ENCODE results near the gene ZNF804B.

Gene ZNF804B

DNA sequence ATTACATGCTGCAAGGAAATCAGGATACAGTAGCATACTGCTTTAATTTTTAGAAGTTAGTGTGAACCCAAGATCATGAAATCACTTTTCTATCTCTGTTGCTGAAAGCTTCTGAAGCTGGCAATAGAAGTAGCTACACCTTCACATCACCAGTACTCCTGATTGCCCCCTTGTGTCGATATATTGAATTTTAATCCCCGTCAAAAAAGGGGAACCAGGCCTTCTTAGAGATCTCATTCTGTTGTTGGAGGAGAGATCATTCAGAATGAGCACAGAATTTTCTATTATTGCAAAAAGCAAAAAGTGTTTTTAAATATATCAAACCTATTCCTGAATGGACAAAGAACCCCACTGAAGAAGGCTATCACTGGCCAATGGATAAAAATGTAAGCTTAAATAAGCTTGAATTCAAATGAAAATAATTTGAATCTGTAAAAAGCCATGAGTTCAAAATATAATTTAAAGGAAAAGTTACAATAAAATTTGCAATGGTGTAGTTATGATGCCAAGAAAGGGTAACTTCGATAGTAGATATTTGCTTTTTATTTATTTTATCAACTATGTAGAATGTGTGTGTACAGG lies 75.7 kb downstream of the ZNF804B start:
- DNase-seq (ENCODE audit: low spot score), result peak; percentile 24

GRCh38 chr7:88842201-88842600 lies 82.7 kb downstream of the ZNF804B start:
- DNase-seq (ENCODE audit: low spot score), result no peak

- DNase-seq (ENCODE audit: low spot score), result no peak
Measured at GRCh38 chr7:88845091-88845490, 85.6 kb downstream of the ZNF804B start.

DNA sequence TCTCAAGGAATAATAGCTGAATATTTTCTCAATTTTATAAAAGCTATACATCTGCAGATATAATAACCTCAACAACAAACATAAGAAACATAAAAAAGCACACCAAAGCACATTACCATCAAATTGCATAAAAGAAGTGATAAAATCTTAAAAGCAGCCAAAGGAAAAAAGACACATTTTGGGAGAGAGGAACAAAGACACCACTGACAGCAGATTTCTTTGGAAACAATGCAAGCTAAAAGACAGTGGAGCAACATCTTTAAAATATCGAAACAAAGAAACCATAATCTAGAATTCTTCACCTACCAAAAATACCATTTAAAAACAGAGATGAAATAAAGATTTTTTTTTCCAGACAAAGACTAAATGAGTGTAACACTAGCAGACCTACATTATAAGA lies 91.7 kb downstream of the ZNF804B start:
- DNase-seq (ENCODE audit: low spot score), result no peak

DNA sequence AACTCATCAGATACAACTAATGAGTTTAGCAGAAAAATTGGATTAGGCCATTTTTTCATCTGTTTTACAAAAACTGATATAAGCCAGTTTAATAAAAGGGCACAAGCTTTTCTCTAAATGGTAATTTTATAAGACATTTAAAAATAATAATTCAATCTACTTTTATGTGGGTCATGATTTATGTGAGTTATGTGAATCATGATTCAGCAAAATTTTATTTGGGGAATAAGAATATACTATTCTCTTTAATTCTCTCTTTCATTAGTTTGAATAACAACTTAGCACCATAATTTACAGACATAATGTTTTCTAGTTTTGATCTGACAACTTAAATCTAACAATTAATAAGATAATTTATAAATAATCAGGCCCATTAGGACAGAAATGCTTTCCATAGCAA lies 99.8 kb downstream of the ZNF804B start:
- no peak for DNase-seq (ENCODE audit: low spot score)

DNA sequence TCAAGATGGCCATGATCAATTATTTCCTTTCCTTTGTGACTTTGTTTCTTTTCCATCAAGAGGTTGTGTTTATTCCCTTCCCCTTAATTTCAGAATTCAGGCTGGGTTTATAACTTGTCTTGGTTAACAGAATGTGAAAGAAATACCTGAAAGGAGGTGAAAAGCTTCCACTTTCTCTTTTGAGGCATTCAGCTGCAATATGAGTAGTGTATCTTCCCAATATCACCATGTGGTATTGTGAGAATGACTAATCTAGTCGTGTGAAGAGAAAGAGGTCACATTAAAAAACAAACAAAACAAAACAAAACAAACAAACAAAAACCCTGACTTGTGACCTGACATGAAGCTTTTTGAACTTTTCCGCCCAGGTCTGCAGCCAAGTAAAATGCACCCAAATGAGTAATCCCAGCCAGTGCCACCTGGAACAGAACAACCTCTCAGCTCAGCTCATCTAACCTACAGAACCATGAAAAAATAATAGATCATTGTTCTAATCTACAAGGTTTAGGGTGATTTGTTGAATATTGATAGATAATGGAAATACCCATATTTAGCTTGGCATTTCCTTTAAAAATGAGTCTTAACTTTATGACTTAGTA lies 106.9 kb downstream of the ZNF804B start:
- DNase-seq (ENCODE audit: low spot score), result no peak

- no peak for DNase-seq (ENCODE audit: low spot score)
Measured at GRCh38 chr7:88867158-88867557, 107.7 kb downstream of the ZNF804B start.

DNA sequence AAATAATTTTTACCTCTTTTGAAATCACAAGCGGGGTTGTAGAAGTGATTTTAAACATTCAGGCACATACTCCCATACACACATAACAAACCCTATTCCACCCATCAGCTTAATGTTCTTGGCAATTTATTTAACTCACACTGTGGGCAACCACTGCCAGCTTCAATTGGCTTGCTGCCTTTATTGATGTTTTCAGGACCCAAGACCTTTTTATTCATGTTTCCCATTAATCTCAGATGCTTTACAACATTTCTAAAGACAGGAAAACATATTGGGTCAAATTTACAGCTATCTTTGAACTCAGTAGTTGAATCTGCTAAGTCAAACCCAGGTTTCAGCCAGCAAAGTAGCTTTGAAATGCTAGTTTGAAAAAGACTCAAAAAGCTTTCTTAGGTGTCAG lies 109.0 kb downstream of the ZNF804B start:
- no peak for DNase-seq (ENCODE audit: low spot score)

DNA sequence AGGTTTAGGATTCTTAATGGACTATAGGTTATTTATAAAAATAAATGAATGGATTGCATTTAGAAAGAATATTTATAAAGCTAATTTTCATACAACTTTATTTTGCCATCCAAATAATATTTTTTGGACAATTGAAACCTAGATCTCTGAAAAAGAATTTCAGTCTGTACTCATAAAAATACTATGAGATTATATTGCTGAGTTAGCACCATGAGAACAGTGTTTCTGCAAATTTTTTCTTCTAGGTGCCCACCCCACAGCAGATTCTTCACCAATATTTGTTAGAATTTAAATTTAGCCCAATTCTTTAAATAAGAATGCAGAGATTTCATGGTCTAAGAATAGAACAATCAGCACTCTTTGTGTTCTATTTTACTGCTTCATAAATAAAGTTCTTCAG lies 121.6 kb downstream of the ZNF804B start:
- no peak for DNase-seq (ENCODE audit: low spot score)

- no peak for DNase-seq (ENCODE audit: low spot score)
Measured at GRCh38 chr7:88885131-88885530, 125.6 kb downstream of the ZNF804B start.

GRCh38 chr7:88888684-88889083 lies 129.2 kb downstream of the ZNF804B start:
- DNase-seq (ENCODE audit: low spot score), result no peak

DNA sequence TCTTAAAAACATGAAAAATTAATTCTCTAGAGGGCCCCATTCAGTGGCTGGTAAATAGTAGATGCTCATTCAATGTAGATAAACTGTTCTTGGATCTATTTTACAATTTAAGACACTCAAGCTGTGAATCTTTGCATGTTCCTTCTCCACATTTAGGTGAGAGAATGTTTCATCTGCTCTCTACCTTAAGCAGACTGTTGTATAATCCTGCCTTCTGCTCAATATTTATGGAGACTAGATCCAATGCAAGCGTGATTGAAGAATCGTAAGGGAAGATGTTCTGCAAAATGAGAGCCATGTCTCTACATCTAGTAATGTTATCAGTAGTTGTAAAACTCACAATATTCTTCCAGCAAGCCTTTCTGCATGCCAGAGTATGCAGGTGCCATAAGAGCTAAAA lies 151.0 kb downstream of the ZNF804B start:
- no peak for DNase-seq (ENCODE audit: low spot score)

- no peak for DNase-seq (ENCODE audit: low spot score)
Measured at GRCh38 chr7:88912852-88913251, 153.4 kb downstream of the ZNF804B start.

GRCh38 chr7:88915615-88916014 lies 156.1 kb downstream of the ZNF804B start:
- no peak for DNase-seq (ENCODE audit: low spot score)

DNA sequence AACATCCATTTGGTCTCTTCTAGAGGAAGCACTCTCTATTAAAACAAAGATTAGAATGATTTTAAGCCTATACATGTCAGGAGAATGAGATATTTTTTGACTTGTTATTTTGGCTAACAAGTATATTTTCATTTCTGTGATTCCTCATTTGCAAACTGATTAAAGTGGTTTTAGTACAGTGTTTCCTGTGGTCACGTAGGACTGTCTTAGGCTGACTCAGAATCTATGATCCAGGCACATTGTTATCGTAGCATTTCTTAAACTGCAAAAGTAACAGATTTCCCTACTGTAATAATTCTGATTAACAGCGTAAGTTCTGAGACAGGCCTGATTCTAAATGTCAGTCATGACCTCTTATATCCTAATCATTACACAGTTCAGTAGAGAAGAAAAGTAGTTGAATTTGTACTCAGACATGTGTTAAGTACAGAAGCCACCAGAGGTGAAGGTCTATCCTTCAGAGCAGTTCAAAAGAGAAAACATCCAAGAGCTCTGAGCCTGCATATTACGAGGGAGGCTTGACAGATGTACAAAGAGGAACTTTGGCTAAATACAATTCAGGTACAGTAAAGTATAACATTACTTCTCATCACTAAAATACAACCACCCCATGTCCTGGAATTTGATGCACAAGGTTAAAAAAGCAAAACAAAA lies 160.1 kb downstream of the ZNF804B start:
- DNase-seq (ENCODE audit: low spot score), result no peak

DNA sequence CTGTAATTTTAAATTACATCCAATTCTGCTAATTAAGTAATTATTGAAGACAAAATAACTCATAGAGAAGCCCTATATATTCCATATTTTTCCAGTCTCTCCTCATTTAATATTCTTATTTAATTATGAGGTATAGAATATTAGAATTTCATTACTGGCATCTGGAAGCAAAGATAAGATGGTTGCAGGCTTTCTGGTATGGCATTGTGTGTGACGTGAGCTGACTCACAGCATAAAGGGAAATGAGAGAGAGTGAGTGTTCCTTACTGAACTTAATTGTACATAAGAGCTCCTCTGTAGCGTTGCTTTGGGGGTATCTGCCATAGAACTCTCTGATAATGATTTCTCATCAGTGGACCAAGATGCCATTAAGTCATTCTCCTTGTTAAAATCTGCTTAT lies 163.4 kb downstream of the ZNF804B start:
- no peak for DNase-seq (ENCODE audit: low spot score)

DNA sequence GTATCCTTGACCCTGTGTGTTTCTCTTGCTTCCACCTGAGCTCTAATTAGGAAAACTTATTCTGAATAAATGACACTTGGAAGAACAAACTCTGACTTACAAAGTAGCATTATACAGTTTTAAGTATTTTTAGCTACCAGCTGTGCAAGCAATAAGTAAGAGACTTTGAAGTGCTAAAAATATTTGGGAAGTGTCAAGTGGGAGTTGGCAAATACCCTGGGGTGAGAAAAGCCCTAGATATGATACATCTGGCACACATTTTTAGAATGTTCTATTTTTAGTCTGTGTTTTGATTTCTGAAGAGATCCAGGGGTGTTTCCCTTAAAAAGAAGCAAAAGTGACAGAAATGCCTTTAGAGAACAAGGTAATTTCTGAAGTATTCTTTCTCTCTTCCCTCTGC lies 168.8 kb downstream of the ZNF804B start:
- no peak for DNase-seq (ENCODE audit: low spot score)

DNA sequence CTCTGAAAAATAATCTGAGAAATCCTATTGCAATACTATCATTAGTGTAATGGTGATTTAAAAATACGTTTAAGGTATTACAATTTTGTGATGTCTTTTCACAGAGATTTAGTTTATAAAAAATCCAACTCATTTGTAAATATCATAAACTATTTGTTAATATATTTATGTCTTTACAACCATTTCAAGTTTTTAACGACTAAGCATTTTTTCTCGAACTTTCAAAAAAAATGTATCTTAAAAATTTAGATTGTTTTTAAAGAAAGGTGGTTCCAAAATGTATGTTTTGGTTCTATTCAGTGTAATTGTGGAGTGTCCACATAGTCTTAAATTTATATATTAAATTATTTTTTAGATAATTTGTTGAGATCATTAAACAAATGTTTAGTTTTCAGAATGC lies 170.2 kb downstream of the ZNF804B start:
- no peak for DNase-seq (ENCODE audit: low spot score)

DNA sequence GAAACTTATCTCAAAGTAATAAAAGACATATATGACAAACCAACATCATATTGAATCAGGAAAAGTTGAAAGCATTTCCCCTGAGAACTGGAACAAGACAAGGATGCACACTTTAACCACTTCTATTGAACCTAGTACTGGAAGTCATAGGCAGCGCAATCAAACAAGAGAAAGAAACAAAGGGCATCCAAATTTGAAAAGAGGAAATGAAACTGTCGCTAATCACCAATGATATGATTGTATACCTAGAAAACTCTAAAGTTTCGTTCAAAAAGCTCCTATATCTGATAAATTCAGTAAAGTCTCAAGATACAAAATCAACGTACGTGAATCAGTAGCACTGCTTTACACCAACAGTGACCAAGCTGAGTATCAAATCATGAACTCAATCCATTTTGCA lies 173.8 kb downstream of the ZNF804B start:
- no peak for DNase-seq (ENCODE audit: low spot score)

- DNase-seq (ENCODE audit: low spot score), result no peak
Measured at GRCh38 chr7:88942815-88943501, 183.5 kb downstream of the ZNF804B start.

DNA sequence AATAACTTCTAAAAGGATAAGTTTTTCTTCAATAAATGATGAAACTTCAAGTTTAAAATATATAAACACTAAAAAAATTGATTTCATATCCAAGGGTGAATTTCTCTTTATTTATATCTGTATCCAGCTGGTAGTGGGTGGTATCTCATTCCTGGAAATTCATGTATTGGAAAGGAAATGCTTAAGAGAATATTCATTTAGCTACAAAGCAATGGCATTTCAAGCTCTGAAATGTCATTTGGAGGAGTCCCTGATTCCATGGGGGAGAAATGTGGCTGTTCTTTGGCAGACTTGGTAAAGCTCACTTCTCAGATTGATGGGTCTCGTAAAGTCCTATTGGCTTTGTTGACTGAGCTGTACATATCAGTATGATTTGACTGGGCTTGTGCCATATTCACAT lies 192.3 kb downstream of the ZNF804B start:
- DNase-seq (ENCODE audit: low spot score), result no peak

DNA sequence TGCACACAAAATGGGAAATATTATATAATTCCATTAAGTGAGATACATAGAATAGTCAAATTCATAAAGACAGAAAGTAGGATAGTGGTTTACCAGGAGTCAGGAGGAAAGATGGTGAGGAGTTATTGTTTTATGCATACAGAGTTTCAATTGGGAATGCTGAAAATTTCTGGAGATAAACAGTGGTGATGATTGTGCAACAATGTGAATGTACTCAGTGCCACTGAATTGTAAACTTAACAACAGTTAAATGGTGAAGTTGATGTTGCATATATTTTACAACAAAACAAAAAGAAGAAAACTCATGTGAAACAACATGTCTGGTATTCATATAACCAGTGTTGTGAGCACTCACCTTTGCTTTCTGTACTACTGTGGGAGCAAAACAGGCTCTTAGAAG lies 204.9 kb downstream of the ZNF804B start:
- no peak for DNase-seq (ENCODE audit: low spot score)

GRCh38 chr7:88965371-88965770 lies 205.9 kb downstream of the ZNF804B start:
- no peak for DNase-seq (ENCODE audit: low spot score)
